AG09319 (cell line): ENCODE data around the gene CMTM2.
"Not testable (repeated sequence)": the region's sequence is repeated elsewhere in the genome, so short reads cannot be mapped to it uniquely, and the experiment has no call there.

Experiments used
- DNase-seq: peaks from one replicate; pipeline ENCODE4 v3.0.0-alpha.2; 2010; ENCODE audit warnings: low read depth; ENCODE audit errors: extremely low read depth
- TF ChIP-seq, protein P1 (sequence below): IDR thresholded peaks from 2 replicates; pipeline ENCODE4 v1.5.1; 2011; ENCODE audit warnings: low read depth, mild to moderate bottlenecking, inconsistent platforms, low read length, moderate library complexity

CMTM2 gene

DNA sequence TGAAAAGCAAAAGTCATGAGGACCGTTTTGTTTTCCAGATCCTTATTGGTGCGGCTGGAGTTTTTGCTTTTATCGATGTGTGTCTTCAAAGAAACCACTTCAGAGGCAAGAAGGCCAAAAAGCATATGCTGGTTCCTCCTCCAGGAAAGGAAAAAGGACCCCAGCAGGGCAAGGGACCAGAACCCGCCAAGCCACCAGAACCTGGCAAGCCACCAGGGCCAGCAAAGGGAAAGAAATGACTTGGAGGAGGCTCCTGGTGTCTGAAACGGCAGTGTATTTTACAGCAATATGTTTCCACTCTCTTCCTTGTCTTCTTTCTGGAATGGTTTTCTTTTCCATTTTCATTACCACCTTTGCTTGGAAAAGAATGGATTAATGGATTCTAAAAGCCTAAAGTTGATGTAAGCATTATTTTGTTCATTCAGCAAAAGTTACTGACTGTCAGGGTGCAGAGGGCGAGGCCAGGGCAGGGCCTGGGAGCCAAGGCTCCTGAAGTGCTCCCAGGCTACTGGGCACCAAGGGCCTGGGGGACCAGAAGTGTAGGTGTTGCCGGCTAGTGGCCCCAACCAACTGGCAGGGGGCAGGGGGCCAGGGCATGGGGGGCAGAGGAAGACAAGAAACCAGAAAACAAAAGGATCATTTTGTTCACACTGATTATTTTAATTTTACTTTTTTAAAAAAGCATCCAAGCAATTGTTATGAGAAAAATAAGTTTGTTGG lies 8.8 kb downstream of the CMTM2 start:
- TF ChIP-seq, protein P1, sequence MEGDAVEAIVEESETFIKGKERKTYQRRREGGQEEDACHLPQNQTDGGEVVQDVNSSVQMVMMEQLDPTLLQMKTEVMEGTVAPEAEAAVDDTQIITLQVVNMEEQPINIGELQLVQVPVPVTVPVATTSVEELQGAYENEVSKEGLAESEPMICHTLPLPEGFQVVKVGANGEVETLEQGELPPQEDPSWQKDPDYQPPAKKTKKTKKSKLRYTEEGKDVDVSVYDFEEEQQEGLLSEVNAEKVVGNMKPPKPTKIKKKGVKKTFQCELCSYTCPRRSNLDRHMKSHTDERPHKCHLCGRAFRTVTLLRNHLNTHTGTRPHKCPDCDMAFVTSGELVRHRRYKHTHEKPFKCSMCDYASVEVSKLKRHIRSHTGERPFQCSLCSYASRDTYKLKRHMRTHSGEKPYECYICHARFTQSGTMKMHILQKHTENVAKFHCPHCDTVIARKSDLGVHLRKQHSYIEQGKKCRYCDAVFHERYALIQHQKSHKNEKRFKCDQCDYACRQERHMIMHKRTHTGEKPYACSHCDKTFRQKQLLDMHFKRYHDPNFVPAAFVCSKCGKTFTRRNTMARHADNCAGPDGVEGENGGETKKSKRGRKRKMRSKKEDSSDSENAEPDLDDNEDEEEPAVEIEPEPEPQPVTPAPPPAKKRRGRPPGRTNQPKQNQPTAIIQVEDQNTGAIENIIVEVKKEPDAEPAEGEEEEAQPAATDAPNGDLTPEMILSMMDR = no peak
- DNase-seq = no peak

DNA sequence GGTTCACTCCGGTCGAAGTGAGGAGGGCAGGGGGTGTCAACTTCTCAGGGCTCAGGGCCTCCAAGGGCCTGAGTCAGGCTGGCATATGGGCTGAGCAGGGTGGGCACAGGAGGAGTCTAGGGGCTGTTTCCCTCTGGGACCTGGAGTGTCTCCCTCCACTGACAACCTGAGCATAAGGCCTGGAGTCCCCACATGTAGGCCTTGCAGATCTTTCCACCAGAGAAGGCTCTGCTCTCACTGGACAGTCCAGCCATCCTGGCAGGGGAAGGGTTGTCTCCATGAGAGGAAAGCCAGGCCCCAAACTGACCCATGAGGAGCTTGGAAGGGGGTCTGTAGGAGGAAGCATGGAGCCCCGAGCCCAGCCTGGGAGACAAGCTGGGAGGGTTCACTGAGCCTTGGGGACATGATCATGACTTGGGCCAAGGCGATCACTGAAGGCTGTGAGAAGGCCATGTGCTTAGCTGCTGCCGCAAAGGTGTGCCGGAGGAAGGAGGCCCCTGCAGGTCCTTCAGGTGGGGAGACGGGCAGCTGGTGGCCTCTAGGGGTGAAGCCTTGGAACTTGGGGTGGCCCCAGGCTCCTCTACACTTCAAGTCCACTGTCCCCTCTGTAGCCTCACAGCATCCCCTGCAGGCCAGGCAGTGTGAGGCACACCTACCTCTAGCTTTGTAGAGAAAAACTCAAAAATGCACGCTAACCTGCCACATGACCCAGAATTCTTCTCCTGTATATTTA lies 9.9 kb downstream of the CMTM2 start:
- no peak for DNase-seq
- TF ChIP-seq, protein P1 = peak; percentile 63

GRCh38 chr16:66590322-66590721 lies 11.1 kb downstream of the CMTM2 start:
- no peak for DNase-seq
- TF ChIP-seq, protein P1 = no peak

DNA sequence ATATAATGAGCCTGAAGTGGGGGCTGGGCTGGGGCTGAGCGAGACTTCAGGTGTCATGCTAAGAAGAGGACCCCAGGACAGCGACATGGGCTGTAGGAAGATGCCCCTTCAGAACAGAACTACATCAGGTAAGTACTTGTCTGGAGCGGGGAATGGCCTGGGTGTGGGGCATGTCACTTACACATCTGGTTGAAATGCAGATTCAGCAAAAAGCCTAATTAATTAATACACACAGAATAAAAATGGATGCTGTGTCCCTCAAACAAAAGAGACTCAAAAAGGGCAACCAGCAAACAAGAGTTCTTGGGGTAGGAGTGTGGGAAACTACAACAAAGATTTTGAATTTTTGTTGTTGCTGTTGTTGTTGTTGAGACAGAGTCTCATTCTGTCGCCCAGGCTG lies 11.8 kb downstream of the CMTM2 start:
- TF ChIP-seq, protein P1 = no peak
- no peak for DNase-seq

- TF ChIP-seq, protein P1 = no peak
- DNase-seq = no peak
Observed at GRCh38 chr16:66592241-66592640, 13.0 kb downstream of the CMTM2 start.

DNA sequence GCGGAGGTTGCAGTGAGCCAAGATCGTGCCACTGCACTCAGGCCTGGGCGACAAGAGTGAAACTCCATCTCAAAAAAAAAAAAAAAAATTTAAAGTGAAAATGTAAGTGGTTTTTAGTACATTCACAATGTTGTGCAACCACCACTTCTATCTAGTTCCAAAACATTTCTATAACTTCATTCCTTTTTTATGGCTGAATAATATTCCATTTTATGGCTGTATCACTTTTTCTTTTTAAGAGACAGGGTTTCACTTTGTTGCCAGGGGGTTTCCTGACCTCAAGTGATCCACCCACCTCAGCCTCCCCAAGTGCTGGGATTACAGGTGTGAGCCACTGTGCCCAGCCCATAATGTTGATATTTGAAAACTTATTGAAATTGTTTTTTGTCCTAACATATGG lies 13.6 kb downstream of the CMTM2 start:
- TF ChIP-seq, protein P1 = no peak
- DNase-seq = no peak

- TF ChIP-seq, protein P1 = no peak
Observed at GRCh38 chr16:66594739-66595138, 15.5 kb downstream of the CMTM2 start.

GRCh38 chr16:66596559-66596958 lies 17.3 kb downstream of the CMTM2 start:
- not testable (repeated sequence) for DNase-seq

More at GRCh38 chr16:66594739-66595138, 15.5 kb downstream of the CMTM2 start:
- no peak for DNase-seq
